PC-3 (cell line): Measurements from ENCODE around the gene TTC33.

Source experiments
- CTCF ChIP-seq: fragments of 300-600 bp; sonication (generic); conservative IDR thresholded peaks from 2 replicates; pipeline ENCODE4 v1.5.1; 2017; ENCODE audit warnings: antibody characterized with exemption, low read depth, mild to moderate bottlenecking, low read length
- EZH2 ChIP-seq: fragments of 300-600 bp; sonication (generic); IDR thresholded peaks from one replicate; pipeline ENCODE4 v1.6.1; 2017; ENCODE audit warnings: antibody characterized with exemption, mild to moderate bottlenecking, low read length; ENCODE audit not compliant: unreplicated experiment
- EZH2phosphoT487 ChIP-seq: fragments of 300-600 bp; sonication (generic); IDR thresholded peaks from 2 replicates; pipeline ENCODE4 v1.6.1; 2018; ENCODE audit warnings: mild to moderate bottlenecking, antibody characterized with exemption, low read length, borderline replicate concordance

- TF ChIP-seq CTCF (no peak), EZH2phosphoT487 (no peak), EZH2 (no peak)
These were observed 253.9 kb downstream of the TTC33 start for GRCh38 chr5:40501711-40502444.
